HG03342 (cell line): ENCODE measurements around the gene CIRBP.

ENCODE experiments used
- ATAC-seq: cut with Tn5 transposase; IDR thresholded peaks from one replicate; pipeline ENCODE4 v1.9.1; 2021; ENCODE audit warnings: mild to moderate bottlenecking, moderate library complexity; ENCODE audit not compliant: unreplicated experiment

The CIRBP gene

DNA sequence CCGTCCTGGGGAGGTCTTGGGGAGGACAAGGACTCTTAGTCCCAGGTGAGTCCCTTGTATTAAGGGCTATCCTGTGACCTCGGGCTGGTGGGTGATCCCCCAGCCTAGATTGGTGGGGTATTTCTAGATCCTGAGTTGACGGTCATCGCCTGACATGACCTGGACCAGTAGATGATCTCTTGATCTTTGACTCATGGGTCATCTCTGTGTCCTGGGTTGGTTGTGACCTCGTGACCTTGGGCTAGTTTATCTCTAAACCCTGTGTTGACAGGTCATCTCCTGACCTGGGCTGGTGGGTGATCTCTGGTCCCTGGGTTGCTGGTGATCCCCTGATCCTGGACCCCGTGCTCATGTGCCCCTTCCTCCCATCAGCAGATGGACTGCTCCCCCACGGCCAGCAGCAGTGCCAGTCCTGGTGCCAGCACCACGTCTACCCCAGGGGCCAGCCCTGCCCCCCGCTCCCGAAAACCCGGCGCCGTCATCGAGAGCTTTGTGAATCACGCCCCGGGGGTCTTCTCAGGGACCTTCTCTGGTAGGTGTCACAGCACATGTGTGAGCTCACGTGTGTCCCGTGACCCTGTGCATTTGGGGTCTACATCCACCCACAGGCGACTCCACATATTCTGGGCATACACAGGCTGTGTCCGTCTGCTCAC lies 14.5 kb upstream of the CIRBP start:
- ATAC-seq: no peak

DNA sequence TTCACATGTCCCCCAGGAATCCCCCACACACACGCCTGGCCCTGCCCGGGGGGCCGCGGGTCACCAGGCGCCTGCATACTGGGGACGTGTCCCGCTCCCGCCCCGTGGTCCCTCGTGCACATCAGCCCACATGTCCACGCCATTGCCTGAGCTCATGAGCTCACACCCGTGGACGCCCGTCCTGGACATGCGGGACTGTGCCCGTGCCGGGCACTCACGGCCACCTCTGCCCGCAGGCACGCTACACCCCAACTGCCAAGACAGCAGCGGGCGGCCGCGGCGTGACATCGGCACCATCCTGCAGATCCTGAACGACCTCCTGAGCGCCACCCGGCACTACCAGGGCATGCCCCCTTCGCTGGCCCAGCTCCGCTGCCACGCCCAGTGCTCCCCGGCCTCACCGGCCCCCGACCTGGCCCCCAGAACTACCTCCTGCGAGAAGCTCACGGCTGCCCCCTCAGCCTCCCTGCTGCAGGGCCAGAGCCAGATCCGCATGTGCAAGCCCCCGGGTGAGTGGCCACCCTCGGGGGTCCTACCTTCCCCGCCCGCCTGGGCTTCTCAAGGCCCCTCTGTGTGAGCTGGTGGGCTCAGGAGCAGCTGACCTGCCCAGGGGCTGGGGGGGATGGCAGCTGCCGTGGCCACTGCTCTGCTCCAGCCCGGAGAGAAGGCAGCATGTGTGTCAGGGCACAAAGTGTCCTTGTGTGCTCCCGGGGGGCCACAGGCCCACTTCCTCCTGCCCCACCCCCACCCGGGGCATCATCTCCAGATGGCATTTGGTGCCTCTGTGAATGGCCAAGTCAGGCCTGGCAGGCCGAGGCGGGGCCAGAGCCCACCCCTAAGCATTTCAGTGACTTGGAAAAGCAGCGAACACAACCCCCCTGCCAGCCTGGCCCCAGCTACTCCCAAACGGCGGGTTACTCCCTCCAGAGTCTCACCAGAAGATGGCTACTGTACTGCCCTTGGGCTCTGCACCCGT lies 13.7 kb upstream of the CIRBP start:
- no peak for ATAC-seq

- ATAC-seq: no peak
Measured at GRCh38 chr19:1256646-1257474, 12.3 kb upstream of the CIRBP start.

GRCh38 chr19:1257475-1258162 lies 11.5 kb upstream of the CIRBP start:
- no peak for ATAC-seq

GRCh38 chr19:1258163-1258492 lies 11.0 kb upstream of the CIRBP start:
- ATAC-seq: no peak

DNA sequence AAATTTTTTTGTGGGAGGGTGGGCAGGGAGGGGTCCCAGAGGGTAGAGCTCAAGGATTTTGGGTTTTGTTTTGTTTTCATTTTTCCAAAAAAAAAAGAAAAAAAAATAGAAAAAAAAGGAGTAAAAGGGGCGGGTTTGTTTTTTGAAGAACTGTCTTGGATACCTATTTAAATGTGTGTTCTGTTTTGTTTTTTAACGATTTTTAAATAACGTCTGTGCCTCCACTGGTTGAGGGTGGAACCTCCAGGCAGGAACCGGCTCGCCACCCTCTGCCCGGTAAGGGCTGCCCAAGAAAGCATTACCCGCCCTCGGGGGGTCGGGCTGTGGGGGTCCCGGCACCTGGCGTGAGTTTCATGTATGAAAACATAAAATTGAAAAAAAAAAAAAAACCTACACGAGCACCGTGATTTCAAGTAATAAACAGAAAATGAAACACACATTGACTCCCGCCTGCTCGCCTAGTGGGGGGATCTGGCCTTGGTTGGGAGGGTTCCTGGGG lies 10.4 kb upstream of the CIRBP start:
- no peak for ATAC-seq

GRCh38 chr19:1259206-1259875 lies 9.8 kb upstream of the CIRBP start:
- ATAC-seq: peak; percentile 31

GRCh38 chr19:1259876-1260748 lies 9.0 kb upstream of the CIRBP start:
- ATAC-seq: peak; percentile 12

DNA sequence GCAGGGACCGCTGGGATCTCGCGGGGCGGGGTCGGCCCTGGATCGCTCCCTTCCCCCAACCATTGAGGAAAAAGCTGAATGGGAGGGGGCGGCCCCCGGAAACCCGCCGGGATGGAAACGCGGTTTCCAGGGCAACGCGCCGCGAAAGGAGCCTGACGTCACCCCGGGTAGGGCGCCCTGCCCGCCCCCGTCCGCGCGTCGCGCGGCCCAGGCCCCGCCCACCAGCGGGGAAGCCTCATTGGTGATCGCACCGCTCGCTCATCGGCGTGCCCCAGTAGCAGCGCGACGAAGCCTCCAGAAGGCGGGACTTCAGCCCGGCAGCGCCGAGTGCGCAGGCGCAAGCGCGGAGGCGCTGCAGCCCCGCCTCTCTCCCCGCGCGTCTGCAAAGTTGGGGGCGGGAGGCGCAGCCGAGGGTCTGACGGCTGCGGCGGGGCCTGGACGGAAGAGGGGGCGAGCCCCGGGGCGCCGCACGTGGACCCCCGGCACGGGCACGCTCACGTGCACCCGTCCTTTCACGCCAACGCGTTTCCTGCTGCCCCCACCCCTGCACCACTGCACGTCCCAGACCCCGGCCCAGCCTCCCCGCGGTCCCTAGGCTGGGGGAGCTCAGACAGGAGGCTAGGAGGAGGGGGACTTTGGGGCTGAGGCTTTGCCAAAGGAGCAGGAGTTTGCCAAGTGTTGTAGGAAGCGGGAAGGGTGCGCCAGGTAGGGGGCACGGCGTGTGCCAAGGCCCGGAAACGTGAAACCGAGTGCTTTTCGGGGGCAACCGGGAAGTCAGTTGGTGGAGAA lies 8.2 kb upstream of the CIRBP start:
- peak; percentile 50 for ATAC-seq

DNA sequence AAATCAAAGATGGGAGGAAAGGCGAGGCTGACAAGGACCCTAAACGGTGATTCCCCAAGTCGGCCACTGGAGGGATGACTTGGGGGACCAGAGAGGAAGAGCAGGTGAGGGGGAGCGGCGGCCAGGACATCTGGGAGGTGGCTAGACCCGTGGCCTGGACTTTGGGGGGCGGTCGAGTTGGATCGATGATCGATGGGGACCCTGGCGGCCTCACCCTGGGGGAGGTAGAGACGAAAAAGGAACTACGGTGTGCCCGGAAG lies 7.7 kb upstream of the CIRBP start:
- ATAC-seq: no peak

- ATAC-seq: no peak
Measured at GRCh38 chr19:1261798-1262622, 7.1 kb upstream of the CIRBP start.

GRCh38 chr19:1262623-1263123 lies 6.5 kb upstream of the CIRBP start:
- no peak for ATAC-seq

- ATAC-seq: no peak
Measured at GRCh38 chr19:1263188-1263587, 5.9 kb upstream of the CIRBP start.

DNA sequence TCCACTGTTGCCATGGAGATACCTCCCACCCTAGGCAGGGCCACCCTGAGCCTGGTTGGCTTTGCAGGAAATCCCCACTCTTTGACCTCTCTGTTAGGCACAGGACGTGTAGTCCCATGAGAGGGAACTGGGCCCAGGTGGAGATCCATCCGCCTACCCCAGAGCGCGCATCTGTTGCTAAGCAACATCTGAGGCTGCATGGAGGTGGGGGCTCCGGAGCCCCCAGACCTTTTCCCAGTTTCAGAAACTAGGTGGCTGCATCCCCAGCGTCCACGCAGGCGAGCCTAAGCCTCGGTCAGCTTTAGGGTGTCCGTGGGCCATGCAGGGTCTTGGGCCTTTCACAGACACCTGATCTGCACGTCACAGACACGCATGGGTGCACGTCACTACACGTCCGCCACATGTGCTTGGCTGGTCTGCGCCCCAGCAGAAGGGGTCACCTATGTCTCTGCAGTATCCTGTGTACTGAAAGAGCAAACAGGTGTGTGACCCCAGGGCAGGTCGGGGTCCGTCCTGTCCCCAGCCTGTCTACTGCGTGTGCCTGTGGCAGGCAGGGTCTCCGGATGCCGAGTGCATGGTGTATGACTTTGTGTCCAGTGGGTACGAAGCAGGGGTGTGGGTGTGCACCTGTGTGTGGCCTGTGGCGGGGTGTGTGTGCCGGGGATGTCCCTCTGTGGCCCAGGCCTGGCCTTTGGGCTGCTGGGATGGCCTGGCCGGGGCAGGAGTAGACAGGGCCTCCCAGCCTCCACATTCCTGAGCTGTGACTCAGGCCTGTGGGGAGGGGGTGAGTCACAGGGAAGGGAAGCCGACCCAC lies 4.1 kb upstream of the CIRBP start:
- ATAC-seq: no peak

DNA sequence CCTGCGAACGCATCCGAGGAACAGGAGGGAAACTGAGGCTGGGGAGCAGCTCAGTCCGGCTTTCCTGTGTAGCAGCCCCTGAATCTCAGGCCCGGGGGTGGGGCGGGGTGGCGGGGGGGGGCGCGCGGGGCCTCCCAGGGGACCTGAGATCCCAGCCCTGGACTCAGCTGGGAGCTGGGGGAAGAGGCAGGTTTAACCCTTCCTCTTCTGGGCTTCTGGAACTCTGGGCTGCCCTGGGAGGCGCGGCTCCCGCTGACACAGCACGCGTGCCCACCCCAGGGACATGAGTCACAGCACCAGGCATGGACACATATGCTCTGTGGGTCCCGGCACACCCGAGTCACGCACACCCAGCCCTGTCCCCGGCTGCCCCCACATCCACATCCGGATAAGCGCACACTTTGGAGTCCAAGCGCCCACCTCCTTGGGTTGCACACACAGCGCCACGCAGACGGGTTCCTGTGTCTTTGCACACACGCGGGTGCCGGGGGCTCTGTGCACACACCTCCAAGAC lies 3.5 kb upstream of the CIRBP start:
- ATAC-seq: no peak

GRCh38 chr19:1266129-1266915 lies 2.8 kb upstream of the CIRBP start:
- ATAC-seq: peak; percentile 25
